Endothelial cell of umbilical vein (primary cell): ENCODE measurements around the gene SLIT1. TPM values are rescaled to one million over a fixed set of nuclear protein-coding genes. Genes with fewer than 3 reads are reported as not detected.

Source experiments
- BruUV-seq: library from RNA; stranded (reverse); fragments of 400-500 nt; replicated peaks from 2 replicates; lab custom pipeline; 2021; lab: Mats Ljungman, UMichigan
- CTCF ChIA-PET: fragments of 300-600, 350-600 bp; sonication (Branson Sonifier 250); formaldehyde crosslinking; loops from one replicate; lab custom pipeline; 2021; ENCODE audit warnings: antibody characterized with exemption, inconsistent platforms; lab: Charles Lee
- POLR2A ChIA-PET: fragments of 300-600, 350-600 bp; sonication (Branson Sonifier 250); formaldehyde crosslinking; loops from one replicate; lab custom pipeline; 2021; ENCODE audit warnings: antibody characterized with exemption, inconsistent platforms; lab: Charles Lee
- DNase-seq: peaks from one replicate; pipeline ENCODE4 v3.0.0-alpha.2; 2011; ENCODE audit warnings: low read depth, low spot score
- FAIRE-seq: peaks from 2 replicates; lab custom pipeline; 2011; peaks lifted over from hg19 to GRCh38; lab: Jason Lieb, UNC
- H2AFZ ChIP-seq: 2 replicates; pipeline ENCODE4 v1.6.0; 2012; ENCODE audit warnings: low read depth, low read length, control low read depth, inconsistent platforms
- H3K27ac ChIP-seq: 2 replicates; pipeline ENCODE4 v1.5.1; 2011; ENCODE audit warnings: low read depth, mild to moderate bottlenecking, control low read depth, low read length, moderate library complexity; ENCODE audit not compliant: insufficient read depth
- H3K27me3 ChIP-seq, 2 experiments: 2 replicates each; pipeline versions ENCODE4 v1.6.0 to v1.6.1; 2011; ENCODE audit warnings: low read length in 2 of 2, mixed read lengths in 1 of 2; ENCODE audit not compliant: control insufficient read depth in 2 of 2, insufficient read depth in 2 of 2
- H3K36me3 ChIP-seq, 2 experiments: 2 replicates in 1 of 2; 3 replicates in 1 of 2; pipeline ENCODE4 v1.5.1; 2011; ENCODE audit warnings: low read length in 2 of 2, mild to moderate bottlenecking in 1 of 2, moderate library complexity in 1 of 2; ENCODE audit not compliant: control insufficient read depth in 2 of 2, insufficient read depth in 2 of 2; ENCODE audit errors: extremely low read depth in 1 of 2
- H3K4me1 ChIP-seq: 3 replicates; pipeline ENCODE4 v1.5.1; 2011; ENCODE audit warnings: mild to moderate bottlenecking, low read length; ENCODE audit not compliant: control insufficient read depth, insufficient read depth; ENCODE audit errors: extremely low read depth
- H3K4me2 ChIP-seq: 2 replicates; pipeline ENCODE4 v1.6.1; 2011; ENCODE audit warnings: low read length, control low read depth, mixed read lengths; ENCODE audit not compliant: insufficient read depth
- H3K4me3 ChIP-seq, 3 experiments: fragments of 200-600 bp in 1 of 3; sonication (generic), shearing (Covaris generic) in 1 of 3; replicated peaks in 1 of 3; 2 replicates each; pipeline ENCODE4 v1.5.1; 2011 to 2016; ENCODE audit warnings: control low read depth in 3 of 3, low read length in 3 of 3, mild to moderate bottlenecking in 2 of 3, inconsistent platforms in 1 of 3, low read depth in 1 of 3, moderate library complexity in 1 of 3; ENCODE audit not compliant: insufficient read depth in 1 of 3
- H3K79me2 ChIP-seq: 2 replicates; pipeline ENCODE4 v1.6.0; 2012; ENCODE audit warnings: low read length, inconsistent platforms; ENCODE audit not compliant: control insufficient read depth, insufficient read depth
- H3K9ac ChIP-seq: replicated peaks from 2 replicates; pipeline ENCODE3; 2011; ENCODE audit warnings: low read length, control low read depth; ENCODE audit not compliant: insufficient read depth; ENCODE audit errors: extremely low read depth
- H3K9me1 ChIP-seq: replicated peaks from 3 replicates; pipeline ENCODE4 v1.6.0; 2011; ENCODE audit warnings: mild to moderate bottlenecking, low read length; ENCODE audit not compliant: control insufficient read depth, insufficient read depth; ENCODE audit errors: extremely low read depth
- H3K9me3 ChIP-seq: replicated peaks from 2 replicates; pipeline ENCODE4 v1.5.1; 2012; ENCODE audit warnings: low read length, inconsistent platforms; ENCODE audit not compliant: control insufficient read depth, insufficient read depth
- H4K20me1 ChIP-seq: replicated peaks from 2 replicates; pipeline ENCODE3; 2011; ENCODE audit warnings: mild to moderate bottlenecking, low read length; ENCODE audit not compliant: control insufficient read depth, insufficient read depth; ENCODE audit errors: extremely low read depth
- CTCF ChIP-seq, 2 donors: IDR thresholded peaks; 1 replicate in 1 of 2; 2 replicates in 1 of 2; pipeline ENCODE4 v1.5.1; 2011; ENCODE audit warnings: low read length in 2 of 2, mild to moderate bottlenecking in 2 of 2, moderate library complexity in 2 of 2, control low read depth in 1 of 2, inconsistent platforms in 1 of 2, low read depth in 1 of 2; ENCODE audit not compliant: insufficient read depth in 1 of 2; ENCODE audit errors: extremely low read depth in 1 of 2
- EZH2 ChIP-seq: IDR thresholded peaks from 2 replicates; pipeline ENCODE4 v1.6.1; 2012; ENCODE audit warnings: borderline replicate concordance, low read depth, mild to moderate bottlenecking, moderate library complexity, low read length, inconsistent platforms; ENCODE audit not compliant: severe bottlenecking
- FOS ChIP-seq: IDR thresholded peaks from 2 replicates; pipeline ENCODE4 v1.6.1; 2011; ENCODE audit warnings: mild to moderate bottlenecking, low read length, moderate library complexity, borderline replicate concordance; ENCODE audit not compliant: insufficient read depth
- GATA2 ChIP-seq: IDR thresholded peaks from 2 replicates; pipeline ENCODE4 v1.7.0; 2011; ENCODE audit warnings: low read depth, mild to moderate bottlenecking, moderate library complexity, mixed read lengths, low read length; ENCODE audit not compliant: insufficient read length, insufficient read depth
- JUN ChIP-seq: IDR thresholded peaks from 2 replicates; pipeline ENCODE4 v1.6.1; 2011; ENCODE audit warnings: borderline replicate concordance, low read depth; ENCODE audit not compliant: insufficient read length, insufficient read depth
- MAX ChIP-seq: IDR thresholded peaks from 2 replicates; pipeline ENCODE4 v1.6.1; 2011; ENCODE audit not compliant: insufficient read depth, insufficient read length
- MYC ChIP-seq: IDR thresholded peaks from one replicate; pipeline ENCODE4 v1.6.1; 2011; ENCODE audit warnings: mild to moderate bottlenecking, low read depth, low read length
- POLR2A ChIP-seq: IDR thresholded peaks from 2 replicates; pipeline ENCODE4 v1.6.1; 2012; ENCODE audit warnings: low read depth, mild to moderate bottlenecking, control low read depth, low read length
- POLR2AphosphoS5 ChIP-seq: IDR thresholded peaks from 2 replicates; pipeline ENCODE4 v1.6.1; 2012; ENCODE audit warnings: low read depth, mild to moderate bottlenecking, control low read depth, low read length, moderate library complexity; ENCODE audit not compliant: insufficient read depth
- dilution Hi-C: fragments of 300-500 bp; cut with MboI; formaldehyde crosslinking; loops from one replicate; pipeline ENCODE4 v1.15.0; 2019; ENCODE audit warnings: low sequenced_read_pairs; ENCODE audit not compliant: extremely low pct_ligation_motif_present
- intact Hi-C: fragments of 100-400 bp; cut with micrococcal nuclease; formaldehyde crosslinking; loops from one replicate; pipeline ENCODE4 v1.10.0; 2022
- polyA plus RNA-seq, 4 experiments: library from polyadenylated mRNA; depleted of rRNA in 3 of 4; stranded (reverse) in 3 of 4; unstranded in 1 of 4; fragments of >200 nt; gene quantifications; 2 replicates each; pipeline versions ENCODE4 v1.2.1 to v1.2.3, GENCODE V29; 2011 to 2012; ENCODE audit warnings: missing spikeins in 1 of 4
- total RNA-seq: library from RNA; stranded (reverse); gene quantifications from 2 replicates; pipeline ENCODE4 v1.2.3, GENCODE V29; 2021

SLIT1 gene
- total and polyA plus RNA-seq, 2 donors (not counting 3 experiments of a cell fraction or from before 2014, with no cell fraction given) = 0.04 to 0.20 TPM

GRCh38 chr10:96988426-96988825 lies 197.3 kb downstream of the SLIT1 start:
- no peak for TF ChIP-seq POLR2A
- no peak for TF ChIP-seq MYC
- no peak for TF ChIP-seq POLR2AphosphoS5
- TF ChIP-seq EZH2 = no peak
- TF ChIP-seq GATA2 = no peak
- no peak for TF ChIP-seq CTCF (IDR thresholded peaks at IDR 0.05; ENCODE audit: extremely low read depth in 1 of 2, insufficient read depth in 1 of 2, low read depth in 1 of 2, low read length in 2 of 2)
- no peak for TF ChIP-seq JUN
- no peak for TF ChIP-seq FOS
- TF ChIP-seq MAX = no peak
- intact Hi-C loops (no loop called here), dilution Hi-C loops (no loop called here)
- Histone ChIP-seq H3K27ac (no peak overlapping the region), H4K20me1 (no peaks in the 10 kb centered on the region), H2AFZ (no peak overlapping the region), H3K27me3 (no peaks in the 10 kb centered on the region), H3K4me2 (no peak overlapping the region), H3K9me1 (no peaks in the 10 kb centered on the region), H3K36me3 (no peaks in the 10 kb centered on the region), H3K4me3 (no peak overlapping the region), H3K9ac (no peak overlapping the region), H3K79me2 (no peaks in the 10 kb centered on the region), H3K4me1 (no peaks in the 10 kb centered on the region), H3K9me3 (no peaks in the 10 kb centered on the region)
- ChIA-PET CTCF (no interaction called here), POLR2A (no interaction called here)
- no TSS peak for BruUV-seq
- no peak for DNase-seq
- no peak for FAIRE-seq
